GM23338 (cell line): Measurements from ENCODE around the gene OR8B2. TPM values are rescaled to one million over a fixed set of nuclear protein-coding genes. Genes with fewer than 3 reads are reported as not detected.

ENCODE experiments used
- ATAC-seq: fragments of 200-7000 bp; cut with Tn5 transposase; 3 replicates; pipeline ENCODE4 v1.9.1; 2020
- DNase-seq: peaks from one replicate; pipeline ENCODE4 v3.0.0-alpha.2; 2015; ENCODE audit warnings: low spot score
- H2AFZ ChIP-seq: fragments of 200-600 bp; sonication (generic); 2 replicates; pipeline ENCODE4 v1.8.0; 2016; ENCODE audit warnings: antibody characterized with exemption, mild to moderate bottlenecking, moderate library complexity
- H3F3A ChIP-seq: fragments of 200-600 bp; sonication (generic); replicated peaks from 2 replicates; pipeline ENCODE4 v1.8.0; 2017; ENCODE audit warnings: antibody characterized with exemption, mixed run types, low read depth
- H3K27ac ChIP-seq: fragments of 200-600 bp; sonication (generic); 2 replicates; pipeline ENCODE4 v1.6.1; 2016; ENCODE audit warnings: low read depth
- H3K27me3 ChIP-seq: fragments of 200-600 bp; sonication (generic); 2 replicates; pipeline ENCODE4 v1.8.0; 2016; ENCODE audit warnings: mild to moderate bottlenecking, mixed run types, moderate library complexity; ENCODE audit not compliant: insufficient read depth
- H3K36me3 ChIP-seq: fragments of 200-600 bp; sonication (generic); 2 replicates; pipeline ENCODE4 v1.8.0; 2016; ENCODE audit warnings: mild to moderate bottlenecking; ENCODE audit not compliant: insufficient read depth
- H3K4me1 ChIP-seq: fragments of 200-600 bp; sonication (generic); 2 replicates; pipeline ENCODE4 v1.8.0; 2016; ENCODE audit warnings: mild to moderate bottlenecking, moderate library complexity; ENCODE audit not compliant: insufficient read depth
- H3K4me2 ChIP-seq: fragments of 200-600 bp; sonication (generic); 2 replicates; pipeline ENCODE4 v1.7.1; 2017; ENCODE audit warnings: mixed run types
- H3K4me3 ChIP-seq: fragments of 200-600 bp; sonication (generic); 2 replicates; pipeline ENCODE4 v1.6.1; 2016; ENCODE audit warnings: mixed run types
- H3K79me2 ChIP-seq: fragments of 200-600 bp; sonication (generic); replicated peaks from 2 replicates; pipeline ENCODE4 v1.8.0; 2017; ENCODE audit warnings: mild to moderate bottlenecking; ENCODE audit not compliant: insufficient read depth
- H3K9me2 ChIP-seq: fragments of 200-600 bp; sonication (generic); 2 replicates; pipeline ENCODE4 v1.8.0; 2017; ENCODE audit not compliant: insufficient read depth
- H4K20me1 ChIP-seq: fragments of 200-600 bp; sonication (generic); replicated peaks from 2 replicates; pipeline ENCODE4 v1.8.0; 2017; ENCODE audit warnings: mild to moderate bottlenecking; ENCODE audit not compliant: insufficient read depth
- H3K27ac Mint-ChIP-seq: 2 replicates; pipeline ENCODE4 v1.8.0; 2020; ENCODE audit warnings: inconsistent platforms, mild to moderate bottlenecking, moderate library complexity, mixed read lengths
- H3K27me3 Mint-ChIP-seq: 3 replicates; pipeline ENCODE4 v1.8.0; 2022; ENCODE audit warnings: low read depth, mild to moderate bottlenecking, moderate library complexity, mixed read lengths, inconsistent platforms; ENCODE audit not compliant: insufficient read depth, poor library complexity
- H3K36me3 Mint-ChIP-seq: 3 replicates; pipeline ENCODE4 v1.8.0; 2021; ENCODE audit warnings: low read depth, mild to moderate bottlenecking, inconsistent platforms, moderate library complexity, mixed read lengths
- H3K4me1 Mint-ChIP-seq: 3 replicates; pipeline ENCODE4 v1.8.0; 2020; ENCODE audit warnings: mild to moderate bottlenecking, inconsistent platforms, mixed read lengths
- H3K4me3 Mint-ChIP-seq: 3 replicates; pipeline ENCODE4 v1.8.0; 2021; ENCODE audit warnings: moderate library complexity, mild to moderate bottlenecking, inconsistent platforms, mixed read lengths
- H3K9me3 Mint-ChIP-seq: 3 replicates; pipeline ENCODE4 v1.8.0; 2020; ENCODE audit warnings: moderate library complexity, mild to moderate bottlenecking, inconsistent platforms, mixed read lengths
- CREB1 ChIP-seq: fragments of 250-450 bp; sonication (Bioruptor Pico); IDR thresholded peaks from 2 replicates; pipeline ENCODE4 v1.5.0; 2020; ENCODE audit warnings: low read depth, mild to moderate bottlenecking, moderate library complexity
- ETS1 ChIP-seq: IDR thresholded peaks from 2 replicates; pipeline ENCODE4 v1.6.1; 2016; ENCODE audit warnings: antibody characterized with exemption
- EZH2 ChIP-seq: fragments of 200-600 bp; sonication (generic); IDR thresholded peaks from one replicate; pipeline ENCODE4 v1.8.0; 2017; ENCODE audit warnings: antibody characterized with exemption, mild to moderate bottlenecking, low read depth; ENCODE audit not compliant: unreplicated experiment
- EZH2phosphoT487 ChIP-seq: fragments of 200-600 bp; sonication (generic); IDR thresholded peaks from one replicate; pipeline ENCODE4 v1.8.1; 2018; ENCODE audit warnings: antibody characterized with exemption; ENCODE audit not compliant: unreplicated experiment
- JUNB ChIP-seq: IDR thresholded peaks from one replicate; pipeline ENCODE4 v1.6.1; 2016; ENCODE audit warnings: antibody characterized with exemption; ENCODE audit not compliant: unreplicated experiment
- NANOG ChIP-seq: IDR thresholded peaks from 2 replicates; pipeline ENCODE4 v1.6.1; 2016; ENCODE audit warnings: antibody characterized with exemption, borderline replicate concordance
- POLR2AphosphoS5 ChIP-seq: IDR thresholded peaks from 2 replicates; pipeline ENCODE4 v1.6.1; 2016; ENCODE audit warnings: antibody characterized with exemption, low read depth
- REST ChIP-seq: IDR thresholded peaks from one replicate; pipeline ENCODE4 v1.6.1; 2018; ENCODE audit warnings: antibody characterized with exemption; ENCODE audit not compliant: unreplicated experiment
- STAT1 ChIP-seq: IDR thresholded peaks from one replicate; pipeline ENCODE4 v1.6.1; 2016; ENCODE audit warnings: antibody characterized with exemption; ENCODE audit not compliant: unreplicated experiment
- ZNF114 ChIP-seq: fragments of 250-450 bp; sonication (Bioruptor Pico); IDR thresholded peaks from 2 replicates; pipeline ENCODE4 v1.5.0; 2020; ENCODE audit warnings: mild to moderate bottlenecking, moderate library complexity
- ZNF331 ChIP-seq: fragments of 250-450 bp; sonication (Bioruptor Pico); IDR thresholded peaks from 2 replicates; pipeline ENCODE4 v1.5.0; 2020; ENCODE audit warnings: low read depth, mild to moderate bottlenecking, moderate library complexity
- polyA plus RNA-seq: library from polyadenylated mRNA; unstranded; fragments of >200 nt; fragmentation: Nextera tagmentation; extraction: Ambion mirVana; gene quantifications from 2 replicates; pipeline ENCODE4 v1.2.1, GENCODE V29; 2016
- total RNA-seq: library from RNA; depleted of rRNA; stranded (reverse); fragments of >200 nt; shearing (Covaris generic); gene quantifications from 2 replicates; pipeline ENCODE4 v1.2.3, GENCODE V29; 2014
- TF ChIP-seq, protein P1 (sequence below), 2 experiments: fragments of 200-600 bp in 1 of 2; sonication (generic) in 1 of 2; conservative IDR thresholded peaks; 2 replicates each; pipeline versions ENCODE4 v1.5.1 to v1.6.1; 2016 to 2017; ENCODE audit warnings: antibody characterized with exemption in 2 of 2, low read depth in 2 of 2, mild to moderate bottlenecking in 2 of 2, moderate library complexity in 1 of 2

The OR8B2 gene
- total and polyA plus RNA-seq, 2 experiments from 2014 or later = not detected

DNA sequence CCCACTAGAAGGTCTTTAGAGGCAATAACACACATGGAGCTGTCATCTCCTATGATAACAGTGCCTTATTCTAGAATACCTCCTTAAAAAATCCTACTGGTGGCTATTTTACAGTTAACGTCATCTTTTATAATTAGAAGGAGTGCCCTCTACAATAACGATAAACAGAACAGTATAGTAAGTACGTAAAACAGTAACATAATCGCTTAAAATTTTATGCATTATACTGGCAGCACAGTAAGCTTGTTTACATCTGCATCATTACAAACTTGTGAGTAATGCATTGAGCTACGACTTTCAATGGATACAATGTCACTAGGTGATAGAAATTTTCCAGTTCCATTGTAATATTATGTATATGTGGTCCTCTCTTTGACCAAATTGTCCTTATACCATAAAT is 40.0 kb downstream of the OR8B2 start (continued):
- TF ChIP-seq ETS1 = no peak
- TF ChIP-seq JUNB = no peak
- TF ChIP-seq POLR2AphosphoS5 = no peak
- no peak for TF ChIP-seq EZH2phosphoT487
- TF ChIP-seq EZH2 = no peak
- TF ChIP-seq ZNF114 (CRISPR knock-in tag) = no peak
- TF ChIP-seq, protein P1, sequence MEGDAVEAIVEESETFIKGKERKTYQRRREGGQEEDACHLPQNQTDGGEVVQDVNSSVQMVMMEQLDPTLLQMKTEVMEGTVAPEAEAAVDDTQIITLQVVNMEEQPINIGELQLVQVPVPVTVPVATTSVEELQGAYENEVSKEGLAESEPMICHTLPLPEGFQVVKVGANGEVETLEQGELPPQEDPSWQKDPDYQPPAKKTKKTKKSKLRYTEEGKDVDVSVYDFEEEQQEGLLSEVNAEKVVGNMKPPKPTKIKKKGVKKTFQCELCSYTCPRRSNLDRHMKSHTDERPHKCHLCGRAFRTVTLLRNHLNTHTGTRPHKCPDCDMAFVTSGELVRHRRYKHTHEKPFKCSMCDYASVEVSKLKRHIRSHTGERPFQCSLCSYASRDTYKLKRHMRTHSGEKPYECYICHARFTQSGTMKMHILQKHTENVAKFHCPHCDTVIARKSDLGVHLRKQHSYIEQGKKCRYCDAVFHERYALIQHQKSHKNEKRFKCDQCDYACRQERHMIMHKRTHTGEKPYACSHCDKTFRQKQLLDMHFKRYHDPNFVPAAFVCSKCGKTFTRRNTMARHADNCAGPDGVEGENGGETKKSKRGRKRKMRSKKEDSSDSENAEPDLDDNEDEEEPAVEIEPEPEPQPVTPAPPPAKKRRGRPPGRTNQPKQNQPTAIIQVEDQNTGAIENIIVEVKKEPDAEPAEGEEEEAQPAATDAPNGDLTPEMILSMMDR (conservative IDR thresholded peaks at IDR 0.05; ENCODE audit: low read depth in 2 of 2) = no peak
- TF ChIP-seq REST = no peak

DNA sequence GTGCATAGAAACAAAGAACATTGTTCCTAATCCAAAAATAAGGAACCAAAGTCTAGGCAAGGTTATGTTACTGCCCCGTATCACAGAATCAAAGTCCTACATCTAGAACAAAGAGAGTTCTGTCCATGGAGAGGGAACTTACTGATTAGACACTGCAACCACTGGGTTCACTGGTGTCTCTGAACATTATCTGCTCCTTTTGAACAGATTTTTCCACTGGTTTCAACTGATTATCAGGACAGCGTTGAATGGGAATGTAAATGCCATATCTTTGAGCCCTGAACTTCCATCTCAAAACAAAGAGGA is 44.2 kb downstream of the OR8B2 start:
- Histone ChIP-seq H3K4me1 (no peaks in the 10 kb centered on the region), H2AFZ (0 out of 2 replicates have a peak overlapping the region, but pooled peaks have one; percentile 10), H3K79me2 (no peaks in the 10 kb centered on the region), H3F3A (no peaks in the 10 kb centered on the region), H3K4me3 (no peak overlapping the region), H3K9me2 (no peaks in the 10 kb centered on the region), H3K36me3 (no peaks in the 10 kb centered on the region), H4K20me1 (no peaks in the 10 kb centered on the region), H3K27ac (no peak overlapping the region), H3K4me2 (no peak overlapping the region), H3K27me3 (no peaks in the 10 kb centered on the region)
- DNase-seq (no peak), ATAC-seq (no peak)
- H3K36me3 Mint-ChIP-seq = no peaks in the 10 kb centered on the region
- no peaks in the 10 kb centered on the region for H3K4me1 Mint-ChIP-seq
- no peak overlapping the region for H3K27ac Mint-ChIP-seq
- H3K9me3 Mint-ChIP-seq = no peaks in the 10 kb centered on the region; the same call in 2 of the 3 replicates
- H3K27me3 Mint-ChIP-seq = no peaks in the 10 kb centered on the region
- no peak overlapping the region for H3K4me3 Mint-ChIP-seq
- TF ChIP-seq POLR2AphosphoS5 (no peak), NANOG (no peak), JUNB (no peak), REST (no peak), ETS1 (no peak), ZNF331 (no peak), ZNF114 (CRISPR knock-in tag) (no peak), STAT1 (no peak), EZH2 (no peak), EZH2phosphoT487 (no peak), CREB1 (CRISPR knock-in tag) (no peak)
